NT2/D1 (cell line): ENCODE results near the gene PCDHGA9.
"Not testable (repeated sequence)": the region's sequence is repeated elsewhere in the genome, so short reads cannot be mapped to it uniquely, and the experiment has no call there.

ENCODE experiments used
- DNase-seq: peaks from one replicate; pipeline ENCODE4 v3.0.0-alpha.2; 2011; ENCODE audit warnings: low read depth, low spot score
- H3K27me3 ChIP-seq: 2 replicates; pipeline ENCODE4 v1.6.0; 2011; ENCODE audit warnings: mild to moderate bottlenecking; ENCODE audit not compliant: insufficient read length, insufficient read depth
- H3K36me3 ChIP-seq: 2 replicates; pipeline ENCODE4 v1.6.1; 2011; ENCODE audit warnings: mild to moderate bottlenecking, low read length, mixed read lengths; ENCODE audit not compliant: insufficient read depth, insufficient read length
- H3K4me1 ChIP-seq: 2 replicates; pipeline ENCODE4 v1.5.1; 2011; ENCODE audit not compliant: insufficient read depth, insufficient read length
- H3K4me3 ChIP-seq: 2 replicates; pipeline ENCODE4 v1.5.1; 2011; ENCODE audit warnings: low read depth; ENCODE audit not compliant: insufficient read length
- H3K9ac ChIP-seq: 2 replicates; pipeline ENCODE4 v1.6.0; 2011; ENCODE audit warnings: low read depth; ENCODE audit not compliant: insufficient read length
- H3K9me3 ChIP-seq: 2 replicates; pipeline ENCODE4 v1.5.1; 2011; ENCODE audit warnings: mild to moderate bottlenecking, low read length; ENCODE audit not compliant: insufficient read depth
- SUZ12 ChIP-seq: IDR thresholded peaks from 2 replicates; pipeline ENCODE4 v1.6.1; 2011; ENCODE audit not compliant: insufficient read length, insufficient read depth; ENCODE audit errors: extremely low read depth
- YY1 ChIP-seq: IDR thresholded peaks from 2 replicates; pipeline ENCODE4 v1.6.1; 2011; ENCODE audit not compliant: insufficient read length, insufficient read depth
- ZNF274 ChIP-seq: IDR thresholded peaks from 2 replicates; pipeline ENCODE4 v1.6.1; 2011; ENCODE audit warnings: mild to moderate bottlenecking, low read depth, low read length

PCDHGA9 gene

DNA sequence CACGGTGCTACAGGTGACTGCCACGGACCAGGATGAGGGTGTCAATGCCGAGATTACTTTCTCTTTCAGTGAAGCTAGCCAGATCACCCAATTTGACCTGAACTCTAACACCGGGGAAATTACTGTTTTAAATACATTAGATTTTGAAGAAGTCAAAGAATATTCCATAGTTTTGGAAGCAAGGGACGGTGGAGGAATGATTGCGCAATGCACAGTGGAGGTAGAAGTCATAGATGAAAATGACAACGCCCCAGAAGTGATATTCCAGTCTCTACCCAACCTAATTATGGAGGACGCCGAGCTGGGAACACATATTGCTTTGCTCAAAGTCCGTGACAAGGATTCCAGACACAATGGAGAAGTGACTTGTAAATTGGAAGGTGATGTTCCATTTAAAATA lies 13.9 kb upstream of the PCDHGA9 start:
- no peaks in the 10 kb centered on the region for H3K36me3 ChIP-seq
- H3K9me3 ChIP-seq = peaks cover 10% of the 10 kb centered on the region; the same call in 1 of the 2 replicates
- H3K4me1 ChIP-seq = no peaks in the 10 kb centered on the region
- no peaks in the 10 kb centered on the region for H3K27me3 ChIP-seq
- DNase-seq = no peak
- no peak overlapping the region for H3K9ac ChIP-seq
- TF ChIP-seq ZNF274 (no peak), YY1 (no peak), SUZ12 (no peak)
- no peak overlapping the region for H3K4me3 ChIP-seq

DNA sequence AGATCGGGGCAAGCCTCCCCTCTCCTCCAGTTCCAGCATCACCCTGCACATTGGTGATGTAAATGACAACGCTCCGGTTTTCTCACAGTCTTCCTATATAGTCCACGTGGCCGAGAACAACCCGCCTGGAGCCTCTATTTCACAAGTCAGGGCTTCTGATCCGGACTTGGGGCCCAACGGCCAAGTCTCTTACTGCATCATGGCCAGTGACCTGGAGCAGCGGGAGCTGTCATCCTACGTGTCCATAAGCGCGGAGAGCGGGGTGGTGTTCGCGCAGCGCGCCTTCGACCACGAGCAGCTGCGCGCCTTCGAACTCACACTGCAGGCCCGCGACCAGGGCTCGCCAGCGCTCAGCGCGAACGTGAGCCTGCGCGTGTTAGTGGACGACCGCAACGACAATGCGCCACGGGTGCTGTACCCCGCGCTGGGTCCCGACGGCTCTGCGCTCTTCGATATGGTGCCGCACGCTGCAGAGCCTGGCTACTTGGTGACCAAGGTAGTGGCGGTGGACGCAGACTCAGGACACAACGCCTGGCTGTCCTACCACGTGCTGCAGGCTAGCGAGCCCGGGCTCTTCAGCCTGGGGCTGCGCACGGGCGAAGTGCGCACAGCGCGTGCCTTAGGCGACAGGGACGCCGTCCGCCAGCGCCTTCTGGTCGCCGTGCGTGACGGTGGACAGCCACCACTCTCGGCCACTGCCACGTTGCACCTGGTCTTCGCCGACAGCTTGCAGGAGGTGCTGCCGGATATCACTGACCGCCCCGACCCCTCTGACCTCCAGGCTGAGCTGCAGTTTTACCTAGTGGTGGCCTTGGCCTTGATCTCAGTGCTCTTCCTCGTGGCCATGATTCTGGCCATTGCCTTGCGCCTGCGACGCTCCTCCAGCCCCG lies 13.2 kb upstream of the PCDHGA9 start:
- H3K9me3 ChIP-seq = peaks cover 14% of the 10 kb centered on the region; the same call in 1 of the 2 replicates
- H3K4me1 ChIP-seq = no peaks in the 10 kb centered on the region
- no peak overlapping the region for H3K4me3 ChIP-seq
- no peaks in the 10 kb centered on the region for H3K27me3 ChIP-seq
- H3K9ac ChIP-seq = no peak overlapping the region
- no peak for DNase-seq
- H3K36me3 ChIP-seq = no peaks in the 10 kb centered on the region
- TF ChIP-seq ZNF274 = no peak
- TF ChIP-seq SUZ12 = no peak
- no peak for TF ChIP-seq YY1

DNA sequence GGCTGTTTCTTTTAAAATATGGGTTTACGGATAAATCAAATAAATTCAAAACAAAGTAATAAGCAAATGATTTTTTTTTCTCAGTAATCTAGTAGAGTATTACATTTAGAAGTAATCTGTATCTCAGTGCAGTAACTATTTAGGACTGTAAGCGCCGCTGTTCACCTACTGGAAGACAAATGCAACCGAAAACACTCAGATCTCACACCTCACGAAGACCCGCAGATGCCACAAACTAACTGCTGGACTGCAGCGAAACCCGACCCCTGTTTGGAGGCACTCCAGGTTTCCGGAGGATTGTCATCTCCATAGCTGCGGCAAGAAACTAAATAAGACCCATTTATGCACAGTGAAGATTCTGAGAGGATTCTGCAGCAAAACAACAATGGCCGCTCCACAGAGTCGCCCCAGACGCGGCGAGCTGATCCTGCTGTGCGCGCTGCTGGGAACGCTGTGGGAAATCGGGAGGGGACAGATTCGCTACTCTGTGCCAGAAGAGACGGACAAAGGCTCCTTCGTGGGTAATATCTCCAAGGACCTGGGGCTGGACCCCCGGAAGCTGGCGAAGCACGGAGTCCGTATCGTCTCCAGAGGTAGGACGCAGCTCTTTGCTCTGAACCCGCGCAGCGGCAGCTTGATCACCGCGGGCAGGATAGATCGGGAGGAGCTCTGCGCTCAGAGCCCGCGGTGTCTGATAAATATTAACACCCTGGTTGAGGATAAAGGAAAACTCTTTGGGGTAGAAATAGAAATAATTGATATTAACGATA lies 10.0 kb upstream of the PCDHGA9 start, which contains the start of gene PCDHGA8:
Gene PCDHGA8, plus strand, starts transcription at position 205 of the 770 bp plus-strand sequence. Its CDS starts 181 bp downstream, at position 386.
- no peaks in the 10 kb centered on the region for H3K4me1 ChIP-seq
- no peaks in the 10 kb centered on the region for H3K27me3 ChIP-seq
- H3K4me3 ChIP-seq = no peak within 1 kb of the TSS
- no peak for DNase-seq
- H3K9ac ChIP-seq = no peak within 1 kb of the TSS
- TF ChIP-seq YY1 (no peak), SUZ12 (no peak), ZNF274 (no peak)
- peaks cover 14% of the 10 kb centered on the region; the same call in 1 of the 2 replicates for H3K9me3 ChIP-seq
- H3K36me3 ChIP-seq = no peaks in the 10 kb centered on the region

DNA sequence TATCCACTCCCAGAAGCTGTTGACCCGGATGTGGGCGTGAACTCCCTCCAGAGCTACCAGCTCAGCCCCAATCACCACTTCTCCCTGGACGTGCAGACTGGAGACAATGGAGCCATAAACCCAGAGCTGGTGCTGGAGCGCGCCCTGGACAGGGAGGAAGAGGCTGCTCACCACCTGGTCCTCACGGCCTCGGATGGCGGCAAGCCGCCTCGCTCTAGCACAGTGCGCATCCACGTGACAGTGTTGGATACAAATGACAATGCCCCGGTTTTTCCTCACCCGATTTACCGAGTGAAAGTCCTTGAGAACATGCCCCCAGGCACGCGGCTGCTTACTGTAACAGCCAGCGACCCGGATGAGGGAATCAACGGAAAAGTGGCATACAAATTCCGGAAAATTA lies 9.3 kb upstream of the PCDHGA9 start:
- no peak for DNase-seq
- H3K9ac ChIP-seq = no peak overlapping the region
- H3K4me1 ChIP-seq = no peaks in the 10 kb centered on the region
- TF ChIP-seq YY1 = no peak
- no peak for TF ChIP-seq ZNF274
- TF ChIP-seq SUZ12 = no peak
- H3K9me3 ChIP-seq = peaks cover 14% of the 10 kb centered on the region; the same call in 1 of the 2 replicates
- H3K4me3 ChIP-seq = no peak overlapping the region
- H3K27me3 ChIP-seq = no peaks in the 10 kb centered on the region
- H3K36me3 ChIP-seq = no peaks in the 10 kb centered on the region

DNA sequence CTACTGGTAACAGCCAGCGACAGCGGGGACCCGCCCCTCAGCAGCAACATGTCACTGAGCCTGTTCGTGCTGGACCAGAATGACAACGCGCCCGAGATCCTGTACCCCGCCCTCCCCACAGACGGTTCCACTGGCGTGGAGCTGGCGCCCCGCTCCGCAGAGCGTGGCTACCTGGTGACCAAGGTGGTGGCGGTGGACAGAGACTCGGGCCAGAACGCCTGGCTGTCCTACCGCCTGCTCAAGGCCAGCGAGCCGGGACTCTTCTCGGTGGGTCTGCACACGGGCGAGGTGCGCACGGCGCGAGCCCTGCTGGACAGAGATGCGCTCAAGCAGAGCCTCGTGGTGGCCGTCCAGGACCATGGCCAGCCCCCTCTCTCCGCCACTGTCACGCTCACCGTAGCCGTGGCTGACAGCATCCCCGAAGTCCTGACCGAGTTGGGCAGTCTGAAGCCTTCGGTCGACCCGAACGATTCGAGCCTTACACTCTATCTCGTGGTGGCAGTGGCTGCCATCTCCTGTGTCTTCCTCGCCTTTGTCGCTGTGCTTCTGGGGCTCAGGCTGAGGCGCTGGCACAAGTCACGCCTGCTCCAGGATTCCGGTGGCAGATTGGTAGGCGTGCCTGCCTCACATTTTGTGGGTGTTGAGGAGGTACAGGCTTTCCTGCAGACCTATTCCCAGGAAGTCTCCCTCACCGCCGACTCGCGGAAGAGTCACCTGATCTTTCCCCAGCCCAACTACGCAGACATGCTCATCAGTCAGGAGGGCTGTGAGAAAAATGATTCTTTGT lies 8.0 kb upstream of the PCDHGA9 start:
- not testable (repeated sequence) for H3K36me3 ChIP-seq, H3K9ac ChIP-seq, DNase-seq, H3K4me1 ChIP-seq, H3K4me3 ChIP-seq, H3K27me3 ChIP-seq
- peaks cover 18% of the 10 kb centered on the region; the same call in 1 of the 2 replicates for H3K9me3 ChIP-seq

DNA sequence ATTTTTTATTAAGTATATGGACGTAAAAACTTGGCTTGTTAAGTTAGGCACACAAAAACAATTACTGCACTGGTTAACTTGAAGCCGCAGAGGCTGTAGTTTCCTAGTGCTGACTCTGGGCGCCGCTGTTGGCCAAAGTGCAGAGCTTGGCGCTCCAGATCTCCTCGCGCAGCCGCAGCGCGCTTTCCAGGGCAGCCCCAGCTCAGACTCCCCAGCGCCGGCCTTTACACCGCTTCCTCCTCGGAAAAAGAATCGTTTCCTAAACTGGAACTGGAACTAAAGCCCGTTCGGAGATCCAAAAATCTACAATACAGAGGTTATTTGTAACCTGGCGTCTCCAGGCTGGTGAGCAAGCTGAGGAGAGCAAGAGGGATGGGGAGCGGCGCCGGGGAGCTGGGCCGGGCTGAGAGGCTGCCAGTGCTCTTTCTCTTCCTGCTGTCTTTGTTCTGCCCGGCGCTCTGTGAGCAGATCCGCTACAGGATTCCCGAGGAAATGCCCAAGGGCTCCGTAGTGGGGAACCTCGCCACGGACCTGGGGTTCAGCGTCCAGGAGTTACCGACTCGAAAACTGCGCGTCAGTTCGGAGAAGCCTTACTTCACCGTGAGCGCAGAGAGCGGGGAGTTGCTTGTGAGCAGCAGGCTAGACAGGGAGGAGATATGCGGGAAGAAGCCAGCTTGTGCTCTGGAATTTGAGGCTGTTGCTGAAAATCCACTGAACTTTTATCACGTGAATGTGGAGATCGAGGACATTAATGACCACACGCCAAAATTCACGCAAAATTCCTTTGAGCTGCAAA lies 4.6 kb upstream of the PCDHGA9 start, which contains the start of gene PCDHGB5:
Gene PCDHGB5, plus strand, starts transcription at position 192 of the 796 bp plus-strand sequence. Its CDS starts 181 bp downstream, at position 373.
- H3K9ac ChIP-seq, H3K4me3 ChIP-seq, H3K4me1 ChIP-seq, H3K27me3 ChIP-seq, H3K36me3 ChIP-seq, DNase-seq: not testable (repeated sequence)
- H3K9me3 ChIP-seq = peaks cover 13% of the 10 kb centered on the region; the same call in 1 of the 2 replicates
